ENCODE results near the gene CARD8. TPM values are rescaled to one million over a fixed set of nuclear protein-coding genes. Genes with fewer than 3 reads are reported as not detected.

CARD8 gene
- total and polyA plus RNA-seq, 2 donors from 2014 or later (not counting 2 experiments from before 2014, with no cell fraction given): 5.7 to 9.3 TPM

Other genes starting within 250 kb of the CARD8 start
- not detected in 2 replicates for gene CABP5, start 211.8 kb downstream of the CARD8 start, total RNA-seq
- not detected in 2 replicates for gene CABP5, start 211.8 kb downstream of the CARD8 start, polyA plus RNA-seq
- 1.1 TPM in 2 replicates for gene PLA2G4C, start 145.1 kb downstream of the CARD8 start, total RNA-seq
- gene PLA2G4C, start 145.1 kb downstream of the CARD8 start, polyA plus RNA-seq: 0.65 and 1.8 TPM in 2 replicates
- 56.2 and 78.5 TPM in 2 replicates for gene LIG1, start 85.6 kb downstream of the CARD8 start, total RNA-seq
- gene LIG1, start 85.6 kb downstream of the CARD8 start, polyA plus RNA-seq: 56.1 and 68.0 TPM in 2 replicates
- 1.8 and 2.1 TPM in 2 replicates for gene ZSWIM9, start 85.2 kb downstream of the CARD8 start, total RNA-seq
- 3.9 and 4.5 TPM in 2 replicates for gene ZSWIM9, start 85.2 kb downstream of the CARD8 start, polyA plus RNA-seq
- 1.1 and 1.8 TPM in 2 replicates for gene ZNF114, start 14.2 kb upstream of the CARD8 start, total RNA-seq
- gene ZNF114, start 14.2 kb upstream of the CARD8 start, polyA plus RNA-seq: 0.60 and 0.70 TPM in 2 replicates
- gene EMP3, start 69.6 kb upstream of the CARD8 start, total RNA-seq: 191 and 218 TPM in 2 replicates
- 337 and 424 TPM in 2 replicates for gene EMP3, start 69.6 kb upstream of the CARD8 start, polyA plus RNA-seq
- gene TMEM143, start 108.0 kb upstream of the CARD8 start, total RNA-seq: 2.6 and 2.8 TPM in 2 replicates
- gene TMEM143, start 108.0 kb upstream of the CARD8 start, polyA plus RNA-seq: 3.7 and 4.0 TPM in 2 replicates
- gene SYNGR4, start 108.5 kb upstream of the CARD8 start, total RNA-seq: 0.11 TPM in 1 of 2 replicates, not detected in the other
- not detected in 2 replicates for gene SYNGR4, start 108.5 kb upstream of the CARD8 start, polyA plus RNA-seq
- 113 and 128 TPM in 2 replicates for gene KDELR1, start 135.6 kb upstream of the CARD8 start, total RNA-seq
- gene KDELR1, start 135.6 kb upstream of the CARD8 start, polyA plus RNA-seq: 213 and 216 TPM in 2 replicates
- 0.25 and 0.37 TPM in 2 replicates for gene GRIN2D, start 137.8 kb upstream of the CARD8 start, total RNA-seq
- 0.26 and 0.41 TPM in 2 replicates for gene GRIN2D, start 137.8 kb upstream of the CARD8 start, polyA plus RNA-seq
- gene GRWD1, start 190.1 kb upstream of the CARD8 start, total RNA-seq: 54.9 and 59.6 TPM in 2 replicates
- 43.9 and 50.7 TPM in 2 replicates for gene GRWD1, start 190.1 kb upstream of the CARD8 start, polyA plus RNA-seq
- gene KCNJ14, start 199.7 kb upstream of the CARD8 start, total RNA-seq: 0.49 and 0.51 TPM in 2 replicates
- 0.28 and 0.43 TPM in 2 replicates for gene KCNJ14, start 199.7 kb upstream of the CARD8 start, polyA plus RNA-seq
- gene CYTH2, start 213.5 kb upstream of the CARD8 start, total RNA-seq: 33.5 and 34.1 TPM in 2 replicates
- 44.8 and 46.9 TPM in 2 replicates for gene CYTH2, start 213.5 kb upstream of the CARD8 start, polyA plus RNA-seq

All from foreskin keratinocyte (primary cell).